HepG2 (cell line): ENCODE results near the gene MTFR1L. TPM values are rescaled to one million over a fixed set of nuclear protein-coding genes. Genes with fewer than 3 reads are reported as not detected.

Experiments used
- ATF7-NPFF ChIP-seq: sonication (generic); formaldehyde crosslinking; IDR thresholded peaks from 2 replicates; pipeline ENCODE4 v1.8.1; 2023; ENCODE audit warnings: mild to moderate bottlenecking, low read depth, missing genetic modification reagents, moderate library complexity
- BATF2 ChIP-seq: sonication (generic); formaldehyde crosslinking; IDR thresholded peaks from 2 replicates; pipeline ENCODE4 v1.8.0; 2022; ENCODE audit warnings: mild to moderate bottlenecking, missing genetic modification reagents, moderate library complexity
- FOXK1 ChIP-seq: sonication (generic); formaldehyde crosslinking; IDR thresholded peaks from 2 replicates; pipeline ENCODE4 v1.4.0; 2020; ENCODE audit warnings: low read depth, missing genetic modification reagents, borderline replicate concordance
- HHEX ChIP-seq: IDR thresholded peaks from 2 replicates; pipeline ENCODE4 v1.6.1; 2016; ENCODE audit warnings: control low read depth
- KLF16 ChIP-seq, 2 experiments: sonication (generic) in 1 of 2; formaldehyde crosslinking in 1 of 2; IDR thresholded peaks; 2 replicates each; pipeline versions ENCODE4 v1.6.1 to v1.8.0; 2016 to 2023; ENCODE audit warnings: missing genetic modification reagents in 2 of 2, missing compliant biosample characterization in 1 of 2
- MLXIP ChIP-seq: sonication (generic); formaldehyde crosslinking; IDR thresholded peaks from 2 replicates; pipeline ENCODE4 v1.9.0; 2021; ENCODE audit warnings: missing genetic modification reagents, borderline replicate concordance
- MXI1 ChIP-seq: IDR thresholded peaks from 3 replicates; pipeline ENCODE4 v1.6.1; 2012; ENCODE audit warnings: low read depth, low read length, inconsistent platforms, borderline replicate concordance
- PHF21A ChIP-seq: sonication (generic); formaldehyde crosslinking; IDR thresholded peaks from 2 replicates; pipeline ENCODE4 v1.5.0; 2020; ENCODE audit warnings: mild to moderate bottlenecking, missing genetic modification reagents
- RBM39 ChIP-seq: fragments of 200-400 bp; formaldehyde crosslinking; IDR thresholded peaks from one replicate; pipeline ENCODE4 v1.6.1; 2018; ENCODE audit warnings: antibody characterized with exemption, mild to moderate bottlenecking, low read depth, low read length; ENCODE audit not compliant: poor library complexity, severe bottlenecking
- RFXANK ChIP-seq: IDR thresholded peaks from 2 replicates; pipeline ENCODE4 v1.6.1; 2016
- SMAD3 ChIP-seq: sonication (generic); formaldehyde crosslinking; IDR thresholded peaks from 2 replicates; pipeline ENCODE4 v1.4.0; 2020; ENCODE audit warnings: missing genetic modification reagents
- SP1 ChIP-seq, 2 experiments: fragments of 450-650 bp in 1 of 2; sonication (generic) in 1 of 2; formaldehyde crosslinking in 1 of 2; IDR thresholded peaks; 2 replicates each; pipeline versions ENCODE4 v1.4.0 to v1.6.1; 2016 to 2020; ENCODE audit warnings: missing genetic modification reagents in 1 of 2
- TRAFD1 ChIP-seq: sonication (generic); formaldehyde crosslinking; IDR thresholded peaks from 2 replicates; pipeline ENCODE4 v1.5.1; 2020; ENCODE audit warnings: missing genetic modification reagents, mild to moderate bottlenecking, borderline replicate concordance
- TRIM22 ChIP-seq: fragments of 450-650 bp; IDR thresholded peaks from 2 replicates; pipeline ENCODE4 v1.6.1; 2017
- XBP1 ChIP-seq: sonication (generic); formaldehyde crosslinking; IDR thresholded peaks from 2 replicates; pipeline ENCODE4 v1.5.0; 2020; ENCODE audit warnings: missing genetic modification reagents
- ZMYM4 ChIP-seq: sonication (generic); formaldehyde crosslinking; IDR thresholded peaks from 2 replicates; pipeline ENCODE4 v1.8.1; 2023; ENCODE audit warnings: mild to moderate bottlenecking, missing genetic modification reagents
- ZNF101 ChIP-seq: sonication (generic); formaldehyde crosslinking; IDR thresholded peaks from 2 replicates; pipeline ENCODE4 v1.4.0; 2020; ENCODE audit warnings: mild to moderate bottlenecking, low read depth, missing genetic modification reagents, borderline replicate concordance
- ZNF260 ChIP-seq: sonication (generic); formaldehyde crosslinking; IDR thresholded peaks from 2 replicates; pipeline ENCODE4 v1.4.0; 2020; ENCODE audit warnings: missing genetic modification reagents, low read depth, mild to moderate bottlenecking, borderline replicate concordance
- ZNF343 ChIP-seq: sonication (generic); formaldehyde crosslinking; IDR thresholded peaks from 2 replicates; pipeline ENCODE4 v1.4.0; 2020; ENCODE audit warnings: mild to moderate bottlenecking, missing genetic modification reagents
- ZNF552 ChIP-seq: sonication (generic); formaldehyde crosslinking; IDR thresholded peaks from 2 replicates; pipeline ENCODE4 v1.9.0; 2022; ENCODE audit warnings: missing genetic modification reagents, mild to moderate bottlenecking, borderline replicate concordance
- ZSCAN21 ChIP-seq: sonication (generic); formaldehyde crosslinking; IDR thresholded peaks from 2 replicates; pipeline ENCODE4 v1.8.0; 2022; ENCODE audit warnings: mild to moderate bottlenecking, missing genetic modification reagents, moderate library complexity, borderline replicate concordance
- ZSCAN30 ChIP-seq: sonication (generic); formaldehyde crosslinking; IDR thresholded peaks from 2 replicates; pipeline ENCODE4 v1.5.0; 2020; ENCODE audit warnings: mild to moderate bottlenecking, missing genetic modification reagents
- polyA plus RNA-seq, 8 experiments: library from polyadenylated mRNA; depleted of rRNA in 3 of 8; stranded (reverse) in 7 of 8; unstranded in 1 of 8; fragments of >200 nt; fragmentation: Illumina TruSeq in 4 of 8; extraction: Trizol in 4 of 8; gene quantifications; 2 replicates each; pipeline versions ENCODE4 v1.2.1 to v1.2.3, GENCODE V29; 2011 to 2016; ENCODE audit warnings: low read depth in 4 of 8, missing spikeins in 1 of 8, mixed read lengths in 1 of 8; ENCODE audit not compliant: insufficient read depth in 1 of 8
- total RNA-seq, 5 experiments: library from RNA; depleted of rRNA; stranded (reverse); fragments of >200 nt; fragmentation: Illumina TruSeq; extraction: Trizol; gene quantifications; 2 replicates each; pipeline ENCODE4 v1.2.3, GENCODE V29; 2016; ENCODE audit warnings: low read depth in 1 of 5

The MTFR1L gene
- total and polyA plus RNA-seq, 2 of the 13 experiments (the other 11 are each of a cell fraction or from before 2014, with no cell fraction given): 38.0 to 55.7 TPM

- TF ChIP-seq TRIM22 (no peak), KLF16 (CRISPR knock-in tag; IDR thresholded peaks at IDR 0.05) (peak in 1 of 2 experiments; percentile 86; a peak in 2 of 4 replicates), XBP1 (CRISPR knock-in tag) (no peak; the same call in 1 of the 2 replicates), SP1 (IDR thresholded peaks at IDR 0.05) (no peak), SP1 (CRISPR knock-in tag; IDR thresholded peaks at IDR 0.05) (peak; percentile 80), ZSCAN21 (CRISPR knock-in tag) (peak; percentile 55; the same call in 1 of the 2 replicates), TRAFD1 (CRISPR knock-in tag) (no peak; the same call in 1 of the 2 replicates), PHF21A (CRISPR knock-in tag) (peak; percentile 69), FOXK1 (peak; percentile 72; the same call in 1 of the 2 replicates), ZSCAN30 (CRISPR knock-in tag) (no peak; the same call in 1 of the 2 replicates), MLXIP (CRISPR knock-in tag) (0 out of 2 replicates have a peak, but pooled peaks have one; percentile 10), ZNF552 (CRISPR knock-in tag) (peak; percentile 88), HHEX (no peak), ZMYM4 (CRISPR knock-in tag) (peak; percentile 83), ZNF343 (CRISPR knock-in tag) (peak; percentile 45; the same call in 1 of the 2 replicates), MXI1 (peak; percentile 51; the same call in 1 of the 3 replicates), RFXANK (CRISPR knock-in tag) (peak; percentile 27; the same call in 1 of the 2 replicates), ATF7-NPFF (CRISPR knock-in tag) (peak; percentile 67; the same call in 1 of the 2 replicates), SMAD3 (CRISPR knock-in tag) (0 out of 2 replicates have a peak, but pooled peaks have one; percentile 32), ZNF260 (CRISPR knock-in tag) (no peak), BATF2 (peak; percentile 33; the same call in 1 of the 2 replicates), ZNF101 (CRISPR knock-in tag) (no peak), RBM39 (peak; percentile 40)
These were observed at the start of gene MTFR1L (continued) for GRCh38 chr1:25819491-25820246.
